H9 (cell line): ENCODE measurements around the gene MAP2K3. TPM values are rescaled to one million over a fixed set of nuclear protein-coding genes. Genes with fewer than 3 reads are reported as not detected.

Experiments
- DNase-seq: peaks from one replicate; pipeline ENCODE4 v3.0.0-alpha.2; 2017
- H2AFZ ChIP-seq: one replicate; pipeline ENCODE4 v1.6.1; 2013; ENCODE audit warnings: mild to moderate bottlenecking, low read length, control low read depth, moderate library complexity
- H2AK5ac ChIP-seq: 2 replicates; pipeline ENCODE4 v1.6.1; 2013; ENCODE audit warnings: low read length, control low read depth, mixed read lengths; ENCODE audit not compliant: insufficient read length
- H2BK120ac ChIP-seq: one replicate; pipeline ENCODE4 v1.6.1; 2013; ENCODE audit warnings: low read depth, mild to moderate bottlenecking, low read length, control low read depth, inconsistent platforms; ENCODE audit not compliant: poor library complexity, severe bottlenecking
- H2BK12ac ChIP-seq: 2 replicates; pipeline ENCODE4 v1.6.1; 2013; ENCODE audit warnings: low read length, control low read depth, mixed read lengths, low read depth; ENCODE audit not compliant: insufficient read length
- H2BK15ac ChIP-seq: 2 replicates; pipeline ENCODE4 v1.6.1; 2013; ENCODE audit warnings: low read depth, low read length, control low read depth
- H2BK20ac ChIP-seq: one replicate; pipeline ENCODE4 v1.6.1; 2013; ENCODE audit warnings: low read depth, mild to moderate bottlenecking, low read length, control low read depth, inconsistent platforms; ENCODE audit not compliant: poor library complexity, severe bottlenecking
- H2BK5ac ChIP-seq: 2 replicates; pipeline ENCODE4 v1.6.1; 2013; ENCODE audit warnings: low read length, control low read depth, mixed read lengths; ENCODE audit not compliant: insufficient read length
- H3K14ac ChIP-seq: 2 replicates; pipeline ENCODE4 v1.6.1; 2013; ENCODE audit warnings: low read length, control low read depth; ENCODE audit not compliant: insufficient read depth
- H3K18ac ChIP-seq: 2 replicates; pipeline ENCODE4 v1.6.1; 2013; ENCODE audit warnings: low read depth, mild to moderate bottlenecking, mixed read lengths, low read length, control low read depth; ENCODE audit not compliant: insufficient read length
- H3K23ac ChIP-seq: 2 replicates; pipeline ENCODE4 v1.6.1; 2013; ENCODE audit warnings: low read length, control low read depth, mixed read lengths, low read depth; ENCODE audit not compliant: insufficient read length
- H3K23me2 ChIP-seq: 2 replicates; pipeline ENCODE4 v1.6.1; 2013; ENCODE audit warnings: low read depth, mild to moderate bottlenecking, mixed read lengths, low read length, control low read depth; ENCODE audit not compliant: insufficient read length, poor library complexity, severe bottlenecking
- H3K27ac ChIP-seq: 2 replicates; pipeline ENCODE4 v1.5.1; 2013; ENCODE audit warnings: low read length, control low read depth, mixed read lengths, low read depth; ENCODE audit not compliant: insufficient read length
- H3K27me3 ChIP-seq: 2 replicates; pipeline ENCODE4 v1.6.1; 2013; ENCODE audit warnings: low read length, control low read depth, inconsistent platforms; ENCODE audit not compliant: insufficient read depth
- H3K4ac ChIP-seq: 2 replicates; pipeline ENCODE4 v1.6.1; 2013; ENCODE audit warnings: low read depth, mild to moderate bottlenecking, control low read depth, inconsistent platforms, low read length, moderate library complexity
- H3K4me1 ChIP-seq: 2 replicates; pipeline ENCODE4 v1.6.1; 2013; ENCODE audit warnings: low read length, control low read depth, inconsistent platforms; ENCODE audit not compliant: insufficient read depth
- H3K4me2 ChIP-seq: 2 replicates; pipeline ENCODE4 v1.6.1; 2013; ENCODE audit warnings: low read length, control low read depth, mixed read lengths; ENCODE audit not compliant: insufficient read length, insufficient read depth
- H3K56ac ChIP-seq: 2 replicates; pipeline ENCODE4 v1.6.1; 2013; ENCODE audit warnings: low read depth, mild to moderate bottlenecking, mixed read lengths, low read length, control low read depth; ENCODE audit not compliant: insufficient read length
- H3K79me1 ChIP-seq: 2 replicates; pipeline ENCODE4 v1.6.1; 2013; ENCODE audit warnings: low read depth, mild to moderate bottlenecking, moderate library complexity, low read length, control low read depth, inconsistent platforms; ENCODE audit not compliant: insufficient read depth, poor library complexity, severe bottlenecking
- H3K79me2 ChIP-seq: 2 replicates; pipeline ENCODE4 v1.6.1; 2013; ENCODE audit warnings: low read length, control low read depth, inconsistent platforms; ENCODE audit not compliant: insufficient read depth
- H3K9ac ChIP-seq: 2 replicates; pipeline ENCODE4 v1.6.1; 2013; ENCODE audit warnings: low read length, control low read depth, mixed read lengths; ENCODE audit not compliant: insufficient read length; ENCODE audit errors: extremely low read depth
- H3K9me3 ChIP-seq: one replicate; pipeline ENCODE4 v1.6.1; 2013; ENCODE audit warnings: low read depth, low read length, inconsistent platforms; ENCODE audit not compliant: control insufficient read depth
- H3T11ph ChIP-seq: one replicate; pipeline ENCODE4 v1.6.1; 2013; ENCODE audit warnings: mild to moderate bottlenecking, low read length, control low read depth, inconsistent platforms
- H4K20me1 ChIP-seq: one replicate; pipeline ENCODE4 v1.6.1; 2013; ENCODE audit not compliant: control insufficient read depth, insufficient read length, insufficient read depth
- H4K5ac ChIP-seq: 2 replicates; pipeline ENCODE4 v1.6.1; 2013; ENCODE audit warnings: low read depth, mild to moderate bottlenecking, mixed read lengths, low read length, control low read depth; ENCODE audit not compliant: insufficient read length
- H4K8ac ChIP-seq: replicated peaks from 2 replicates; pipeline ENCODE4 v1.6.1; 2013; ENCODE audit warnings: low read length, control low read depth, mixed read lengths, low read depth; ENCODE audit not compliant: insufficient read length
- H4K91ac ChIP-seq: 2 replicates; pipeline ENCODE4 v1.6.1; 2013; ENCODE audit warnings: low read depth, mild to moderate bottlenecking, moderate library complexity, mixed read lengths, low read length, control low read depth; ENCODE audit not compliant: insufficient read length
- H3K27ac Mint-ChIP-seq, 3 experiments: 2 replicates in 2 of 3; 3 replicates in 1 of 3; pipeline ENCODE4 v1.8.0; 2020 to 2021; ENCODE audit warnings: mixed read lengths in 3 of 3, mild to moderate bottlenecking in 1 of 3, moderate library complexity in 1 of 3
- H3K27me3 Mint-ChIP-seq: 2 replicates; pipeline ENCODE4 v1.8.0; 2021; ENCODE audit warnings: low read depth, mild to moderate bottlenecking, moderate library complexity, mixed read lengths
- H3K36me3 Mint-ChIP-seq, 3 experiments: 2 replicates in 2 of 3; 3 replicates in 1 of 3; pipeline ENCODE4 v1.8.0; 2020 to 2021; ENCODE audit warnings: low read depth in 3 of 3, mixed read lengths in 3 of 3; ENCODE audit not compliant: insufficient read depth in 1 of 3
- H3K4me1 Mint-ChIP-seq, 2 experiments: 2 replicates each; pipeline ENCODE4 v1.8.0; 2020; ENCODE audit warnings: mixed read lengths in 2 of 2
- H3K4me3 Mint-ChIP-seq, 2 experiments: 2 replicates in 1 of 2; 3 replicates in 1 of 2; pipeline ENCODE4 v1.8.0; 2020 to 2021; ENCODE audit warnings: mild to moderate bottlenecking in 2 of 2, mixed read lengths in 2 of 2, moderate library complexity in 1 of 2
- H3K9me3 Mint-ChIP-seq, 2 experiments: 2 replicates in 1 of 2; 3 replicates in 1 of 2; pipeline ENCODE4 v1.8.0; 2020; ENCODE audit warnings: mild to moderate bottlenecking in 2 of 2, mixed read lengths in 2 of 2, moderate library complexity in 1 of 2
- CTCF ChIP-seq: fragments of 200-600 bp; sonication (generic); conservative IDR thresholded peaks from 3 replicates; pipeline ENCODE4 v1.8.0; 2021; ENCODE audit warnings: antibody characterized with exemption, mild to moderate bottlenecking
- WGBS: extraction: QIAGEN DNeasy Blood & Tissue Kit; methylation state at CpG from one replicate; pipeline ENCODE4 v1.1.7; 2013; ENCODE audit warnings: missing lambda C conversion rate, low lambda C conversion rate, mixed read lengths; ENCODE audit not compliant: insufficient read length; ENCODE audit errors: extremely low coverage; 5-methylcytosine and 5-hydroxymethylcytosine counted together
- total RNA-seq: library from RNA; stranded (reverse); gene quantifications from 2 replicates; pipeline ENCODE4 v1.2.1, GENCODE V29; 2021

MAP2K3 gene
- total RNA-seq, 1 experiment from 2014 or later, result 26.1 TPM

GRCh38 chr17:21279198-21279535 lies 5.3 kb upstream of the MAP2K3 start:
- Histone ChIP-seq H4K20me1 (no peaks in the 10 kb centered on the region), H3T11ph (no peak overlapping the region), H2BK120ac (no peak overlapping the region), H2AK5ac (no peak overlapping the region), H3K23me2 (peaks cover 20% of the 10 kb centered on the region), H4K91ac (no peak overlapping the region), H3K9me3 (no peaks in the 10 kb centered on the region), H3K14ac (no peak overlapping the region), H2BK15ac (no peak overlapping the region), H2BK5ac (no peak overlapping the region), H4K5ac (no peak overlapping the region), H3K4me2 (no peak overlapping the region), H4K8ac (no peak overlapping the region), H3K23ac (no peak overlapping the region), H3K27ac (no peak overlapping the region), H3K27me3 (peaks cover 10% of the 10 kb centered on the region; the same call in 1 of the 2 replicates), H3K4me1 (peaks cover 3% of the 10 kb centered on the region; the same call in 1 of the 2 replicates), H3K79me1 (no peaks in the 10 kb centered on the region), H3K79me2 (no peaks in the 10 kb centered on the region), H3K9ac (no peak overlapping the region), H2BK20ac (no peak overlapping the region), H2BK12ac (no peak overlapping the region), H3K4ac (no peak overlapping the region), H3K56ac (no peak overlapping the region), H2AFZ (no peak overlapping the region), H3K18ac (no peak overlapping the region)
- no CpG with 5 or more reads among the region's 6 CpGs for WGBS
- Mint-ChIP-seq H3K36me3 (no peaks in the 10 kb centered on the region; a peak in 1 of 7 replicates), H3K27ac (no peak overlapping the region), H3K27me3 (peaks cover 84% of the 10 kb centered on the region), H3K4me1 (peaks cover 11% of the 10 kb centered on the region in 2 experiments), H3K9me3 (no peaks in the 10 kb centered on the region; a peak in 1 of 5 replicates), H3K4me3 (no peak overlapping the region)
- TF ChIP-seq CTCF, result no peak
- DNase-seq, result no peak
